ENCODE data around the gene PNPO. TPM values are rescaled to one million over a fixed set of nuclear protein-coding genes. Genes with fewer than 3 reads are reported as not detected.

Gene PNPO
- total and polyA plus RNA-seq, 4 donors: 27.8 to 102 (median 51.3) TPM

DNA sequence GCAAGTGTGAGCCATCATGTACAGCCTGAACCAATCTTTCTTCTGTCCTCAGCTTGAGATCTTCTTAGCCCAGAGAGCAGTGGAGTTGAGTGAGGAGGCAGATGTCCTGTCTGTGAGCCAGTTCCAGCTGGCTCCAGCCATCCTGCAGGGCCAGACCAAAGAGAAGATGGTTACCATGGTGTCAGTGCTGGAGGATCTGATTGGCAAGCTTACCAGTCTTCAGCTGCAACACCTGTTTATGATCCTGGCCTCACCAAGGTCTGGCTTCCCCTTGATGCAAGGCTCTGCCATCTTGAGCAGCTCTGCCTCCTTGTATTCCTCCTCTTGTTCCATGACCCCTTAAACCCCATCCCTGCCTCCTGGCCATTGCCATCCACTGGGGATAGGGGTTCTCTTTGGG, 39.2 kb downstream of the PNPO start:
- Histone ChIP-seq H3K36me3 (ENCODE audit: control insufficient read depth in 4 of 4, insufficient read depth in 3 of 4, low read depth in 1 of 4, low read length in 3 of 4) (peaks cover 9 to 77% (median 58%) of the 10 kb centered on the region in 4 donors), H3K27me3 (ENCODE audit: control insufficient read depth in 4 of 4, insufficient read depth in 4 of 4, low read length in 3 of 4) (no peaks in the 10 kb centered on the region), H3K9me3 (ENCODE audit: control insufficient read depth in 4 of 4, low read length in 3 of 4) (no peaks in the 10 kb centered on the region), H3K9ac (ENCODE audit: low read depth in 1 of 2, low read length in 2 of 2) (no peak overlapping the region), H3K4me3 (ENCODE audit: low read depth in 1 of 3, low read length in 3 of 3) (no peak overlapping the region), H3K27ac (ENCODE audit: low read depth in 1 of 2, low read length in 2 of 2) (no peak overlapping the region), H3K4me1 (ENCODE audit: control insufficient read depth in 4 of 4, insufficient read depth in 4 of 4, low read length in 3 of 4) (peaks cover 0 to 5% (median 1%) of the 10 kb centered on the region in 4 donors)
- DNase-seq (ENCODE audit: low spot score): no peak
- TF ChIP-seq JUND (IDR thresholded peaks at IDR 0.05): no peak
- no peak for TF ChIP-seq RAD21 (IDR thresholded peaks at IDR 0.05)
- TF ChIP-seq RXRA (IDR thresholded peaks at IDR 0.05): no peak
- no peak for TF ChIP-seq FOXA2 (IDR thresholded peaks at IDR 0.05)

DNA sequence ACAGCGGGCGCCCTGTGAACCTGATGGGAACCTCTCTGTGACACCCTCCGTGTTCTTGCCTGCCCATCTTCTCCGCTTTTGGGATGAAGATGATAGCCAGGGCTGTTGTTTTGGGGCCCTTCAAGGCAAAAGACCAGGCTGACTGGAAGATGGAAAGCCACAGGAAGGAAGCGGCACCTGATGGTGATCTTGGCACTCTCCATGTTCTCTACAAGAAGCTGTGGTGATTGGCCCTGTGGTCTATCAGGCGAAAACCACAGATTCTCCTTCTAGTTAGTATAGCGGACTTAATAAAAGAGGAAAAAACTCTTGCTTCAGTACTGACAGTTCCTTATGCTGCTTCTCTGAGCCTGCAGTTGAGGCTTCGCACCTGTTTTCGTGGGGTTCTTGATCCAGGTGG, 40.1 kb downstream of the PNPO start:
- DNase-seq (ENCODE audit: low spot score): no peak
- Histone ChIP-seq H3K4me3 (ENCODE audit: low read depth in 1 of 3, low read length in 3 of 3) (no peak overlapping the region), H3K27me3 (ENCODE audit: control insufficient read depth in 4 of 4, insufficient read depth in 4 of 4, low read length in 3 of 4) (no peaks in the 10 kb centered on the region), H3K36me3 (ENCODE audit: control insufficient read depth in 4 of 4, insufficient read depth in 3 of 4, low read depth in 1 of 4, low read length in 3 of 4) (peaks cover 7 to 69% (median 52%) of the 10 kb centered on the region in 4 donors), H3K9me3 (ENCODE audit: control insufficient read depth in 4 of 4, low read length in 3 of 4) (no peaks in the 10 kb centered on the region), H3K4me1 (ENCODE audit: control insufficient read depth in 4 of 4, insufficient read depth in 4 of 4, low read length in 3 of 4) (peaks cover 0 to 5% (median 1%) of the 10 kb centered on the region in 4 donors), H3K27ac (ENCODE audit: low read depth in 1 of 2, low read length in 2 of 2) (no peak overlapping the region), H3K9ac (ENCODE audit: low read depth in 1 of 2, low read length in 2 of 2) (no peak overlapping the region)
- TF ChIP-seq TAF1 (conservative IDR thresholded peaks at IDR 0.05) (no peak), HNF4A (conservative IDR thresholded peaks at IDR 0.05) (no peak), SP1 (IDR thresholded peaks at IDR 0.05) (no peak), JUND (IDR thresholded peaks at IDR 0.05) (no peak), RXRA (IDR thresholded peaks at IDR 0.05) (no peak), EGR1 (IDR thresholded peaks at IDR 0.05; ENCODE audit: low read depth in 2 of 2) (no peak), FOXA2 (IDR thresholded peaks at IDR 0.05) (no peak), NR2F2 (IDR thresholded peaks at IDR 0.05) (no peak), RAD21 (IDR thresholded peaks at IDR 0.05) (no peak), GABPA (IDR thresholded peaks at IDR 0.05 in 1 of 2, conservative IDR thresholded peaks at IDR 0.05 in 1 of 2) (no peak), YY1 (IDR thresholded peaks at IDR 0.05) (no peak), HNF4G (IDR thresholded peaks at IDR 0.05) (no peak), FOXA1 (IDR thresholded peaks at IDR 0.05) (no peak)
- TF ChIP-seq, protein P1, sequence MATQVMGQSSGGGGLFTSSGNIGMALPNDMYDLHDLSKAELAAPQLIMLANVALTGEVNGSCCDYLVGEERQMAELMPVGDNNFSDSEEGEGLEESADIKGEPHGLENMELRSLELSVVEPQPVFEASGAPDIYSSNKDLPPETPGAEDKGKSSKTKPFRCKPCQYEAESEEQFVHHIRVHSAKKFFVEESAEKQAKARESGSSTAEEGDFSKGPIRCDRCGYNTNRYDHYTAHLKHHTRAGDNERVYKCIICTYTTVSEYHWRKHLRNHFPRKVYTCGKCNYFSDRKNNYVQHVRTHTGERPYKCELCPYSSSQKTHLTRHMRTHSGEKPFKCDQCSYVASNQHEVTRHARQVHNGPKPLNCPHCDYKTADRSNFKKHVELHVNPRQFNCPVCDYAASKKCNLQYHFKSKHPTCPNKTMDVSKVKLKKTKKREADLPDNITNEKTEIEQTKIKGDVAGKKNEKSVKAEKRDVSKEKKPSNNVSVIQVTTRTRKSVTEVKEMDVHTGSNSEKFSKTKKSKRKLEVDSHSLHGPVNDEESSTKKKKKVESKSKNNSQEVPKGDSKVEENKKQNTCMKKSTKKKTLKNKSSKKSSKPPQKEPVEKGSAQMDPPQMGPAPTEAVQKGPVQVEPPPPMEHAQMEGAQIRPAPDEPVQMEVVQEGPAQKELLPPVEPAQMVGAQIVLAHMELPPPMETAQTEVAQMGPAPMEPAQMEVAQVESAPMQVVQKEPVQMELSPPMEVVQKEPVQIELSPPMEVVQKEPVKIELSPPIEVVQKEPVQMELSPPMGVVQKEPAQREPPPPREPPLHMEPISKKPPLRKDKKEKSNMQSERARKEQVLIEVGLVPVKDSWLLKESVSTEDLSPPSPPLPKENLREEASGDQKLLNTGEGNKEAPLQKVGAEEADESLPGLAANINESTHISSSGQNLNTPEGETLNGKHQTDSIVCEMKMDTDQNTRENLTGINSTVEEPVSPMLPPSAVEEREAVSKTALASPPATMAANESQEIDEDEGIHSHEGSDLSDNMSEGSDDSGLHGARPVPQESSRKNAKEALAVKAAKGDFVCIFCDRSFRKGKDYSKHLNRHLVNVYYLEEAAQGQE (IDR thresholded peaks at IDR 0.05): no peak
- TF ChIP-seq, protein P2, sequence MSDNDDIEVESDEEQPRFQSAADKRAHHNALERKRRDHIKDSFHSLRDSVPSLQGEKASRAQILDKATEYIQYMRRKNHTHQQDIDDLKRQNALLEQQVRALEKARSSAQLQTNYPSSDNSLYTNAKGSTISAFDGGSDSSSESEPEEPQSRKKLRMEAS (IDR thresholded peaks at IDR 0.05): no peak
- TF ChIP-seq, protein P3, sequence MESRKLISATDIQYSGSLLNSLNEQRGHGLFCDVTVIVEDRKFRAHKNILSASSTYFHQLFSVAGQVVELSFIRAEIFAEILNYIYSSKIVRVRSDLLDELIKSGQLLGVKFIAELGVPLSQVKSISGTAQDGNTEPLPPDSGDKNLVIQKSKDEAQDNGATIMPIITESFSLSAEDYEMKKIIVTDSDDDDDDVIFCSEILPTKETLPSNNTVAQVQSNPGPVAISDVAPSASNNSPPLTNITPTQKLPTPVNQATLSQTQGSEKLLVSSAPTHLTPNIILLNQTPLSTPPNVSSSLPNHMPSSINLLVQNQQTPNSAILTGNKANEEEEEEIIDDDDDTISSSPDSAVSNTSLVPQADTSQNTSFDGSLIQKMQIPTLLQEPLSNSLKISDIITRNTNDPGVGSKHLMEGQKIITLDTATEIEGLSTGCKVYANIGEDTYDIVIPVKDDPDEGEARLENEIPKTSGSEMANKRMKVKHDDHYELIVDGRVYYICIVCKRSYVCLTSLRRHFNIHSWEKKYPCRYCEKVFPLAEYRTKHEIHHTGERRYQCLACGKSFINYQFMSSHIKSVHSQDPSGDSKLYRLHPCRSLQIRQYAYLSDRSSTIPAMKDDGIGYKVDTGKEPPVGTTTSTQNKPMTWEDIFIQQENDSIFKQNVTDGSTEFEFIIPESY (IDR thresholded peaks at IDR 0.05): no peak
- TF ChIP-seq, protein P4, sequence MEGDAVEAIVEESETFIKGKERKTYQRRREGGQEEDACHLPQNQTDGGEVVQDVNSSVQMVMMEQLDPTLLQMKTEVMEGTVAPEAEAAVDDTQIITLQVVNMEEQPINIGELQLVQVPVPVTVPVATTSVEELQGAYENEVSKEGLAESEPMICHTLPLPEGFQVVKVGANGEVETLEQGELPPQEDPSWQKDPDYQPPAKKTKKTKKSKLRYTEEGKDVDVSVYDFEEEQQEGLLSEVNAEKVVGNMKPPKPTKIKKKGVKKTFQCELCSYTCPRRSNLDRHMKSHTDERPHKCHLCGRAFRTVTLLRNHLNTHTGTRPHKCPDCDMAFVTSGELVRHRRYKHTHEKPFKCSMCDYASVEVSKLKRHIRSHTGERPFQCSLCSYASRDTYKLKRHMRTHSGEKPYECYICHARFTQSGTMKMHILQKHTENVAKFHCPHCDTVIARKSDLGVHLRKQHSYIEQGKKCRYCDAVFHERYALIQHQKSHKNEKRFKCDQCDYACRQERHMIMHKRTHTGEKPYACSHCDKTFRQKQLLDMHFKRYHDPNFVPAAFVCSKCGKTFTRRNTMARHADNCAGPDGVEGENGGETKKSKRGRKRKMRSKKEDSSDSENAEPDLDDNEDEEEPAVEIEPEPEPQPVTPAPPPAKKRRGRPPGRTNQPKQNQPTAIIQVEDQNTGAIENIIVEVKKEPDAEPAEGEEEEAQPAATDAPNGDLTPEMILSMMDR (IDR thresholded peaks at IDR 0.05; ENCODE audit: low read depth, low read length, missing input control): no peak
- TF ChIP-seq, protein P5, sequence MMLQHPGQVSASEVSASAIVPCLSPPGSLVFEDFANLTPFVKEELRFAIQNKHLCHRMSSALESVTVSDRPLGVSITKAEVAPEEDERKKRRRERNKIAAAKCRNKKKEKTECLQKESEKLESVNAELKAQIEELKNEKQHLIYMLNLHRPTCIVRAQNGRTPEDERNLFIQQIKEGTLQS (IDR thresholded peaks at IDR 0.05): no peak
- WGBS: 80% methylated on average over 9 of the region's 9 CpGs
